Retinal pigment epithelial cell (primary cell): Measurements from ENCODE around the gene TRAPPC11.
"Not testable (repeated sequence)": the region's sequence is repeated elsewhere in the genome, so short reads cannot be mapped to it uniquely, and the experiment has no call there.

ENCODE experiments used
- DNase-seq: peaks from one replicate; pipeline ENCODE4 v3.0.0-alpha.2; 2010; ENCODE audit warnings: low read depth
- H3K4me3 ChIP-seq: 2 replicates; pipeline ENCODE4 v1.5.1; 2011; ENCODE audit warnings: mild to moderate bottlenecking, low read length, control low read depth, moderate library complexity
- TF ChIP-seq, protein P1 (sequence below): conservative IDR thresholded peaks from 2 replicates; pipeline ENCODE4 v1.5.1; 2011; ENCODE audit warnings: low read depth, low read length, control low read depth, inconsistent platforms

TRAPPC11 gene

GRCh38 chr4:183718876-183719275, 59.8 kb downstream of the TRAPPC11 start:
- TF ChIP-seq, protein P1, sequence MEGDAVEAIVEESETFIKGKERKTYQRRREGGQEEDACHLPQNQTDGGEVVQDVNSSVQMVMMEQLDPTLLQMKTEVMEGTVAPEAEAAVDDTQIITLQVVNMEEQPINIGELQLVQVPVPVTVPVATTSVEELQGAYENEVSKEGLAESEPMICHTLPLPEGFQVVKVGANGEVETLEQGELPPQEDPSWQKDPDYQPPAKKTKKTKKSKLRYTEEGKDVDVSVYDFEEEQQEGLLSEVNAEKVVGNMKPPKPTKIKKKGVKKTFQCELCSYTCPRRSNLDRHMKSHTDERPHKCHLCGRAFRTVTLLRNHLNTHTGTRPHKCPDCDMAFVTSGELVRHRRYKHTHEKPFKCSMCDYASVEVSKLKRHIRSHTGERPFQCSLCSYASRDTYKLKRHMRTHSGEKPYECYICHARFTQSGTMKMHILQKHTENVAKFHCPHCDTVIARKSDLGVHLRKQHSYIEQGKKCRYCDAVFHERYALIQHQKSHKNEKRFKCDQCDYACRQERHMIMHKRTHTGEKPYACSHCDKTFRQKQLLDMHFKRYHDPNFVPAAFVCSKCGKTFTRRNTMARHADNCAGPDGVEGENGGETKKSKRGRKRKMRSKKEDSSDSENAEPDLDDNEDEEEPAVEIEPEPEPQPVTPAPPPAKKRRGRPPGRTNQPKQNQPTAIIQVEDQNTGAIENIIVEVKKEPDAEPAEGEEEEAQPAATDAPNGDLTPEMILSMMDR: no peak
- no peak overlapping the region for H3K4me3 ChIP-seq
- no peak for DNase-seq

DNA sequence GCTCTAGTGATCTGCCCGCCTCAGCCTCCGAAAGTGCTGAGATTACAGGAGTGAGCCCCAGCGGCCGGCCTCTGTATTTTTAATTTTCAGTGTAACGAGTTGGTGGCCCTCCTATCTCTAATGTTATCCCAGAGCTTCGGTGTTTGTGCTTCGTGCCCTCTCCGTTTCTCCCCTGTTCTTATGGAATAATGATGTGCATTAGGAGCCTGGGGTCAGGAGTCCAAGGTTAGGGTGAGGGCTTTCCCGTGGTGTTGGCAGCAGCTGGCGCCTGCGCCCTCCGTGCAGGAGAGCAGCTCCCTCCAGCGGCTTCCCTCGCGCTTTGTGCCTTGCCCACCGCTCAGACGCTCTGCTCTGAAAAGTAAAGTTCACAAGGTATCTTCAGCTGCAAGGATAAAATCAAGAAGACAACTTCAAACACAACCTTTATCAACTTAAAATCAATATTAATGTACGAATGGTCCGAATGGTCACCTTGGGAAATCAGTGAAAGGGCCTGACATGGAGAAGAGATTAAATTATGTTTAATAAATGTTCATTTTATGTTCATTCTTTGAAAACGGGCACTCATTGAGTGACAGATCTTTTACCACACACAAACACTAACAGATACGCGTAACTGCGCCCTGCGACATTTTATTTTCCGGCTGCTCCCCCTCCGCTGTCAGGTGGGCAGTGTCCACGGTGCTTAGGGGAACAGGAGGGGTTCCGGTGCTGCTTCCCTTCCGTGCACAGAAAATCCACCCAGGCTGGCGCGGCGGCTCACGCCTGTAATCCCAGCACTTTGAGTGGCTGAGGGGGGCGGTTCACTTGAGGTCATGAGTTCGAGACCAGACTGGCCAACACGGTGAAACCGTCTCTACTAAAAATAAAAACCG, 62.4 kb downstream of the TRAPPC11 start:
- H3K4me3 ChIP-seq: peak overlapping the region; percentile 20
- TF ChIP-seq, protein P1: peak; percentile 72
- no peak for DNase-seq

DNA sequence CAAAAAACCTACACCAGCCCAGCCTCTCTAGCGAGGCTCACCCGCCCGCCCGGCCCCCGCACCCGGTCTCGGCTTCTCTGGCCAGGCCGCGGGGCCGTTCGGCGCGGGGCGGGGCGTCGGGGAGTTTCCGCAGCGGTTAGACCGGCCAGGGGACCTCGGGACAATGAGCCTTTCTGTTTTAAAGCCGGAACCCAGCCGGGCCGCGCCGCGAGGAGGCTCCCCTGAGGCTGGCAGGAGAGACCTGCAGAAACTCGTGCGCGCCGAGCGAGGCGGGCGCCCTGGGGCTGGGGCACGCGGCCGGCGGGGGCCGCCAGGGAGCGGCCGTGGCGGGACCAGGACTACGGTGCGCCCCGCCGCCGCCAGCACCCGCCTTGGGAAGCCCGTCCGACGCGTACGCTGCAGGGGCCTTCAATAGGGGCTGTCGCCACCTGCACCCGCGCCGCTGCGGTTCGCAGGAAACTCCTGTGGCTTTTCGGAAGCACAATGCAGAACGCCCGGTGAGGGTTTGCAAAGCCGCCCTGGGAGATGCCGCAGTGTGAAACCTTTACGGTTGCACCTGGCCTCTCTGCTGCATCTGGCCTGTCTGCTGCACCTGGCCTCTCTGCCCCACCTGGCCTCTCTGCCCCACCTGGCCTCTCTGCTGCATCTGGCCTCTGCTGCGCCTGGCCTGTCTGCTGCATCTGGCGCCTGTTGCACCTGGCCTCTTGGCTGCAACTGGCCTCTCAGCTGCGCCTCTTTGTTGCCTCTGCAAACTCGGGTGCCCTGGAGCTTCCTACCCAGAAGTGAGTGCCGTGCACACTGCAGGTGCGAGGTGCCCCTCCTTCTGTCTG, 63.9 kb downstream of the TRAPPC11 start:
- peak overlapping the region; percentile 39 for H3K4me3 ChIP-seq
- DNase-seq: no peak
- TF ChIP-seq, protein P1: no peak

- no peak overlapping the region for H3K4me3 ChIP-seq
- TF ChIP-seq, protein P1: no peak
- DNase-seq: no peak
These were observed 64.6 kb downstream of the TRAPPC11 start for GRCh38 chr4:183723561-183724228.

DNA sequence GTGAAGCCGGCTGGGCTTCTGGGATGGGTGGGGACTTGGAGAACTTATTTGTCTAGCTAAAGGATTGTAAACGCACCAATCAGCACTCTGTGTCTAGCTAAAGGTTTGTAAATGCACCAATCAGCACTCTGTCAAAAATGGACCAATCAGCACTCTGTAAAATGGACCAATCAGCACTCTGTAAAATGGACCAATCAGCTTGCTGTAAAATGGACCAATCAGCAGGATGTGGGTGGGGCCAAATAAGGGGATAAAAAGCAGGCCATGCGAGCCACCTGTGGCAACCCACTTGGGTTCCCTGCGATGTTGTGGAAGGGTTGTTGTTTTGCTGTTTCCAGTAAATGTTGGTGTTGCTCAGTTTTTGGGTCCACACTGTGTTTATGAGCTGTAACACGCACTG, 66.5 kb downstream of the TRAPPC11 start:
- not testable (repeated sequence) for H3K4me3 ChIP-seq, DNase-seq

DNA sequence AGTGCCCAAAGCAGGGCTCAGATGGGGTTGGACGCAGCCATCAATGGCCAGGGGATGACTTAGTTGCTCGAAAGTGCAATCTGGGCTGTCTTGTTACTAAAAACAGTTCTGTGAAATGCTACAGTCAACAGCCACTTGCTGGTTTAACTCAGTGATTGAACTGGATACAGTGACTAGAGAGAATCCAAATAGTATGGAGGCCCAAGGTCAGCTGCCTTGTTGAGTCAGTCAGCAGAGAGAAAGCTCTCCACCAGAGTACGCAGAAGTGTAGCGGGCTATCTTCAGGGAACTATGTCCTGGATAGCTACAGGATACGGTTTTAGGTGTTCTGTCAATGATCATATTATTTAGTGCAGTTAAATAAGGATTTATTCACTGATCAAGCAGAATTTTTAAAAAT, 68.4 kb downstream of the TRAPPC11 start:
- no peak for DNase-seq
- H3K4me3 ChIP-seq: no peak overlapping the region
- TF ChIP-seq, protein P1: no peak
